Fibroblast of pulmonary artery (primary cell): ENCODE measurements around the gene CLIC5.

Experiments used
- DNase-seq: peaks from one replicate; pipeline ENCODE4 v3.0.0-alpha.2; 2010; ENCODE audit warnings: low read depth
- H3K4me3 ChIP-seq: replicated peaks from 2 replicates; pipeline ENCODE4 v1.5.1; 2011; ENCODE audit warnings: low read depth, mild to moderate bottlenecking, control low read depth, low read length, moderate library complexity
- CTCF ChIP-seq: IDR thresholded peaks from 2 replicates; pipeline ENCODE4 v1.5.1; 2011; ENCODE audit warnings: mild to moderate bottlenecking, control low read depth, low read length, inconsistent platforms; ENCODE audit errors: missing control alignments

CLIC5 gene

GRCh38 chr6:45959534-45960145 is 56.0 kb downstream of the CLIC5 start:
- peak; percentile 40 for DNase-seq
- TF ChIP-seq CTCF, result no peak
- H3K4me3 ChIP-seq, result no peak overlapping the region

GRCh38 chr6:45956663-45957062 is 59.0 kb downstream of the CLIC5 start:
- no peak overlapping the region for H3K4me3 ChIP-seq
- DNase-seq, result no peak
- no peak for TF ChIP-seq CTCF

- no peak for DNase-seq
- H3K4me3 ChIP-seq, result no peak overlapping the region
- TF ChIP-seq CTCF, result no peak
Observed at GRCh38 chr6:45956176-45956575, 59.5 kb downstream of the CLIC5 start.

GRCh38 chr6:45955597-45955996 is 60.1 kb downstream of the CLIC5 start:
- no peak for DNase-seq
- H3K4me3 ChIP-seq, result no peak overlapping the region
- TF ChIP-seq CTCF, result no peak

GRCh38 chr6:45952546-45952945 is 63.1 kb downstream of the CLIC5 start:
- DNase-seq, result no peak
- H3K4me3 ChIP-seq, result no peak overlapping the region
- TF ChIP-seq CTCF, result no peak

- no peak for DNase-seq
- no peak for TF ChIP-seq CTCF
Observed at GRCh38 chr6:45952168-45952529, 63.5 kb downstream of the CLIC5 start.

More at GRCh38 chr6:45952168-45952529, 63.5 kb downstream of the CLIC5 start:
- H3K4me3 ChIP-seq, result no peak overlapping the region
